Thoracic aorta (tissue), 2 donors: Measurements from ENCODE around the gene MIER3. TPM values are rescaled to one million over a fixed set of nuclear protein-coding genes. Genes with fewer than 3 reads are reported as not detected.

Experiments
- ATAC-seq: fragments of 150-250 bp; one replicate; pipeline ENCODE4 v1.8.0; 2017; ENCODE audit warnings: low read depth; ENCODE audit not compliant: insufficient number of reproducible peaks, low FRiP score
- DNase-seq: peaks from one replicate; pipeline ENCODE4 v3.0.0-alpha.2; 2020; ENCODE audit warnings: low spot score
- H3K27ac ChIP-seq, 2 donors: fragments of 200-600 bp; sonication (generic); 1 replicate in 1 of 2; 2 replicates in 1 of 2; pipeline ENCODE4 v1.5.1; 2016; ENCODE audit warnings: mild to moderate bottlenecking in 2 of 2, moderate library complexity in 2 of 2
- H3K27me3 ChIP-seq: fragments of 200-600 bp; sonication (generic); replicated peaks from 2 replicates; pipeline ENCODE4 v1.6.0; 2016; ENCODE audit warnings: mild to moderate bottlenecking; ENCODE audit not compliant: insufficient read depth
- H3K36me3 ChIP-seq: fragments of 200-600 bp; sonication (generic); one replicate; pipeline ENCODE4 v1.5.1; 2016
- H3K4me1 ChIP-seq, 2 donors: fragments of 200-600 bp; sonication (generic); 1 replicate in 1 of 2; 2 replicates in 1 of 2; pipeline versions ENCODE4 v1.5.1 to v1.6.0; 2016; ENCODE audit warnings: low read depth in 2 of 2, mild to moderate bottlenecking in 1 of 2; ENCODE audit not compliant: control insufficient read depth in 1 of 2
- H3K4me3 ChIP-seq: fragments of 200-600 bp; sonication (generic); 2 replicates; pipeline ENCODE4 v1.5.1; 2016; ENCODE audit warnings: mild to moderate bottlenecking
- H3K9me3 ChIP-seq: fragments of 200-600 bp; sonication (generic); 2 replicates; pipeline ENCODE4 v1.5.1; 2016
- total RNA-seq, 2 donors: library from RNA; depleted of rRNA; stranded (reverse); fragments of >200 nt; gene quantifications; one replicate each; pipeline versions ENCODE4 v1.1.0 to v1.2.3, GENCODE V29; 2016
- TF ChIP-seq, protein P1 (sequence below): fragments of 200-600 bp; sonication (generic); IDR thresholded peaks from one replicate; pipeline ENCODE4 v1.5.1; 2019; ENCODE audit warnings: antibody characterized with exemption

The MIER3 gene
- total RNA-seq, 2 donors from 2014 or later, result 15.4 to 39.4 TPM

DNA sequence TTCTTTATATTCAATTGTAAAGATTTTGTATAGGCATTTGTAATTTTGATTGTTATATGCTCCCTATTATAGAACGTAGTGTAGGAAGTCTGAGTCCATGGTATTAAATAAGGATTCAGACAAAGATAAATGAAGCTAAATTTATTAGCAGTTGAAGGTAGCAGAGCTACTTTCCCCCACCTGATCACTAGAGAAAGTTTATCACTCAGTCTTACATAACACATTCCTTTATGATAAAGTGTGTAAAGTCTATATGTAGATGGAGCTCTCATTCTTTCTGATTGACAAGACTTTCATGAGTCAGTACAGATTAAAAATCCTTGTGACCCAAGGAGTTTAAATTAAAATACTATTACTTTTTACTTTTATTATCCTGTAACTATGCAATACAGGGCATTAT is 2.3 kb upstream of the MIER3 start:
- Histone ChIP-seq H3K36me3 (no peaks in the 10 kb centered on the region), H3K4me3 (no peak overlapping the region), H3K9me3 (no peaks in the 10 kb centered on the region), H3K27me3 (no peaks in the 10 kb centered on the region), H3K27ac (no peak overlapping the region), H3K4me1 (peaks cover 0 to 11% of the 10 kb centered on the region in 2 donors)
- ATAC-seq, result no peak
- DNase-seq, result no peak
- TF ChIP-seq, protein P1, sequence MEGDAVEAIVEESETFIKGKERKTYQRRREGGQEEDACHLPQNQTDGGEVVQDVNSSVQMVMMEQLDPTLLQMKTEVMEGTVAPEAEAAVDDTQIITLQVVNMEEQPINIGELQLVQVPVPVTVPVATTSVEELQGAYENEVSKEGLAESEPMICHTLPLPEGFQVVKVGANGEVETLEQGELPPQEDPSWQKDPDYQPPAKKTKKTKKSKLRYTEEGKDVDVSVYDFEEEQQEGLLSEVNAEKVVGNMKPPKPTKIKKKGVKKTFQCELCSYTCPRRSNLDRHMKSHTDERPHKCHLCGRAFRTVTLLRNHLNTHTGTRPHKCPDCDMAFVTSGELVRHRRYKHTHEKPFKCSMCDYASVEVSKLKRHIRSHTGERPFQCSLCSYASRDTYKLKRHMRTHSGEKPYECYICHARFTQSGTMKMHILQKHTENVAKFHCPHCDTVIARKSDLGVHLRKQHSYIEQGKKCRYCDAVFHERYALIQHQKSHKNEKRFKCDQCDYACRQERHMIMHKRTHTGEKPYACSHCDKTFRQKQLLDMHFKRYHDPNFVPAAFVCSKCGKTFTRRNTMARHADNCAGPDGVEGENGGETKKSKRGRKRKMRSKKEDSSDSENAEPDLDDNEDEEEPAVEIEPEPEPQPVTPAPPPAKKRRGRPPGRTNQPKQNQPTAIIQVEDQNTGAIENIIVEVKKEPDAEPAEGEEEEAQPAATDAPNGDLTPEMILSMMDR, result no peak

DNA sequence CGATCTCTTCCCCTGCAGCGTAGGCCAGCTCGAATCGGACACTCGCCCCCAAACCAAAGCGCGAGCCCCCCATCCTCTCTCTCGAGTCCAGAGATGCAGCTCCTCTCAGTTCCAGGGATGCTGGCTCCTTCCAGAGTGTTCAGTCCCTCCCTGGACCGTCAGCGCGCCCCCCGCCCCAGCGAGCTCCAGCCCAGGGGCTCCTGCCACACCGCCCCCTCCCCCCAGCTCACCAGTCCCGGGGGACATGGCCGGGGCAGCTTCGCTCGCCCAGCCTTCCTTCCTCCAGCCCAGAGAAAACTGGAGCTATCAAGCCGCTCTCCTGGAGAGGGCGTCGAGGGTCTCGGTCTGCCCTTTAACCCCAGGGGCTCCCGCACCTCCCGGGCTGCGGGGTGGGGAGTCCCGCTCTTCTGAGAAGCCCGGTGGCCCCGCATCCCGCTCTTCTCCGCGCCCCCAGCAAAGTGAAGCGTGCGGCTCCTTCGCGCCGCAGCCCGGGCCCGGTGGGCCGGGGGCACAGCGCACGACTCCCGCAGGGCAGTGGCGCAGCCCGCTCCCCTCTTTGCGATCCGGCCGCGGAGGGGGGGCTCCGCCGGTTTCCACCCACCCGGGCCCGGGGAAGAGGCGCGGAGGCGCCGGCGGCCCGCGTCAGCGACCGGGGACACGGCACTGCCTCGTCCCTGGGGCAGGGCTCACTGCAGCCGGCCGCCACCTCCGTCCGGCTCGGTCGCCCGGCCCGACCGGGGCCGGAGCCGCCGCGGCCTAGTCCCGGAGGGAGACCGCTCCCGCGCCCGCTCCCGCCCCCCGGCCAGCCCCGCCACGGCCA is 587 bp downstream of the MIER3 start:
- TF ChIP-seq, protein P1, result no peak
- peak; percentile 23 for ATAC-seq
- Histone ChIP-seq H3K27me3 (no peaks in the 10 kb centered on the region), H3K4me1 (peaks cover 0 to 18% of the 10 kb centered on the region in 2 donors), H3K27ac (peak overlapping the region; percentile 77 to 82), H3K36me3 (peaks cover 3% of the 10 kb centered on the region), H3K4me3 (peak overlapping the region; percentile 95), H3K9me3 (no peaks in the 10 kb centered on the region)
- DNase-seq, result no peak

DNA sequence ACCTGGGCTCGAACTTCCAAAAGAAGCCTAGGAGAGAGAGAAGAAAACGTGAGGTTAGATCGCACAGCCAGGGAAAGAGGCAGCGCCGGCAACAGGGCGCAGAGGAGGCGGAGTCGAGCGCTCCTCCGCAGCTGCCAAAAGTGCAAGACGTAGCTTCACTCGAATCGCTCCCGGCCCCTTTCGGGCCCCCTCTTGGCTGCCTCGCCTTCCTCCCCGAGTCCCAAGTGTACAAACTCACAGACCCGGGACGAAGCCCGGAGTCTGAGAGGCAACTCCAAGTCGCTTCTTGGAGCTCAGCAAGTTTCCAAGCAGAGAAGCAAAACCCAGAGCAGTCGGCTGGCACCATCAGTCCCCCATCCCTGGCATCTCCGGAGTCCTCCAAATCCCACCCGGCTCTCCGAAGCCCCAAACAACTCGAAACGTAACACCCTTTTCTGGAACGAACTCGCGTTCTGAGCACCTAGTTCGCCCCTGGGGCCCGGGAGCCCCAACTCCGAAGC is 1.2 kb downstream of the MIER3 start:
- H3K27me3 ChIP-seq, result no peaks in the 10 kb centered on the region
- H3K4me3 ChIP-seq, result peak overlapping the region; percentile 95
- no peaks in the 10 kb centered on the region for H3K9me3 ChIP-seq
- peaks cover 7% of the 10 kb centered on the region for H3K36me3 ChIP-seq
- H3K27ac ChIP-seq, result peak overlapping the region; percentile 77 to 82
- DNase-seq, result no peak
- peaks cover 0 to 18% of the 10 kb centered on the region in 2 donors for H3K4me1 ChIP-seq
- peak; percentile 24 for ATAC-seq
- TF ChIP-seq, protein P1, result no peak

DNA sequence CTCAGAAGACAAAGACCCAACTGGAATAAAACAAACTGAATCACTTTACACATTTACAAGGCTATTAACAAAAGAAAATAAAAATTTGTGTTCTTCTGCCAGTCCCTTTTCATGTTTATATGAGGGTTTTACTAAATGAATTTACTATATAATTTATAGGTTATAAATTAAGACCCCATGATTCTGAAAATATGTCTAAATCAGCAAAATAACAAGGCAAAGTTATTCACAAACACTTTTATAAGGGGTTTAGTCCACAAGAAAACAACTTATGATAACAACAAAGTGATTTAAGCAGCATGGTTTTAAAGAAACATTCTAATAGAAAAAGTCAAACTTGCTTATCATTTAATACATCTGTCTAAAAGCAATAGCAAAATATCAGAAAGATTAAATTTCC is 4.9 kb downstream of the MIER3 start:
- DNase-seq (no peak), ATAC-seq (no peak)
- Histone ChIP-seq H3K27me3 (no peaks in the 10 kb centered on the region), H3K27ac (no peak overlapping the region), H3K36me3 (peaks cover 14% of the 10 kb centered on the region), H3K4me1 (peaks cover 0 to 23% of the 10 kb centered on the region in 2 donors), H3K9me3 (no peaks in the 10 kb centered on the region), H3K4me3 (no peak overlapping the region)
- TF ChIP-seq, protein P1, result no peak

DNA sequence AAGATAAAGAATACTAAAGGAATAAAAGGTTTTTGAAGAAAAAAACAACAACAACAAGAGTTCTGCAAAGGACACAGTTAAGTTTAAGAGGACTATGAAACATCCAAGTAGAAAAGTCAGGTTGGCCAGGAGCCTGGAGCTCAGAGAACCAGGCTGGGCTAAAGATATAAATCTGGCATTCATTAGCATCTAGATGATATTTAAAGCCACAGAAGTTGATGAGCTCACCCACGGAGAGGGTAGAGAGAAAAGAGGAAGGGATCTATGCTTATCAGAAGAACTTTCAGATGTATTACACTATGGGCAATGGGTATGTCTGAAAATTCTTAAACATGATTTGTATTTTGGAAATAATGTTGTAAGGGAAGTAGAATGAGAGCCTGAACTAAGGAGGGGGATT is 9.9 kb downstream of the MIER3 start:
- TF ChIP-seq, protein P1, result no peak
- no peaks in the 10 kb centered on the region for H3K27me3 ChIP-seq
- no peak for ATAC-seq
- no peak overlapping the region for H3K4me3 ChIP-seq
- H3K9me3 ChIP-seq, result no peaks in the 10 kb centered on the region
- DNase-seq, result no peak
- H3K36me3 ChIP-seq, result peaks cover 37% of the 10 kb centered on the region
- no peak overlapping the region for H3K27ac ChIP-seq
- H3K4me1 ChIP-seq, result peaks cover 0 to 6% of the 10 kb centered on the region in 2 donors
